Mesendoderm (in vitro differentiated cells): ENCODE measurements around the gene AKT2.

Experiments used
- DNase-seq: peaks from one replicate; pipeline ENCODE4 v3.0.0; 2013
- H2AK5ac ChIP-seq: 2 replicates; pipeline ENCODE4 v1.6.1; 2013; ENCODE audit warnings: low read length, inconsistent platforms
- H2BK120ac ChIP-seq: 2 replicates; pipeline ENCODE4 v1.6.1; 2013; ENCODE audit warnings: low read depth, mild to moderate bottlenecking, low read length, moderate library complexity, mixed read lengths
- H2BK15ac ChIP-seq: replicated peaks from 2 replicates; pipeline ENCODE4 v1.6.1; 2013; ENCODE audit warnings: low read depth, mild to moderate bottlenecking, moderate library complexity
- H2BK5ac ChIP-seq: 2 replicates; pipeline ENCODE4 v1.6.1; 2013; ENCODE audit warnings: low read length, inconsistent platforms
- H3K18ac ChIP-seq: 2 replicates; pipeline ENCODE4 v1.6.1; 2013; ENCODE audit warnings: mild to moderate bottlenecking, low read length, mixed read lengths
- H3K23ac ChIP-seq: one replicate; pipeline ENCODE4 v1.6.1; 2013; ENCODE audit warnings: low read length
- H3K27ac ChIP-seq: 2 replicates; pipeline ENCODE4 v1.5.1; 2013; ENCODE audit warnings: low read depth, mild to moderate bottlenecking, inconsistent platforms, low read length, moderate library complexity
- H3K27me3 ChIP-seq: 2 replicates; pipeline ENCODE4 v1.6.1; 2013; ENCODE audit warnings: low read length, control low read depth, mild to moderate bottlenecking, inconsistent platforms; ENCODE audit not compliant: insufficient read depth, poor library complexity
- H3K36me3 ChIP-seq: 2 replicates; pipeline ENCODE4 v1.6.1; 2013; ENCODE audit warnings: low read length, inconsistent platforms; ENCODE audit not compliant: control insufficient read depth, insufficient read depth
- H3K4ac ChIP-seq: one replicate; pipeline ENCODE4 v1.6.1; 2013; ENCODE audit warnings: low read depth, mild to moderate bottlenecking, low read length, moderate library complexity
- H3K4me1 ChIP-seq: 2 replicates; pipeline ENCODE4 v1.6.1; 2013; ENCODE audit warnings: low read depth, low read length, inconsistent platforms; ENCODE audit not compliant: control insufficient read depth
- H3K4me2 ChIP-seq: 2 replicates; pipeline ENCODE4 v1.6.1; 2013; ENCODE audit warnings: low read length
- H3K4me3 ChIP-seq: 2 replicates; pipeline ENCODE4 v1.5.1; 2013; ENCODE audit warnings: mild to moderate bottlenecking, low read length
- H3K56ac ChIP-seq: one replicate; pipeline ENCODE4 v1.6.1; 2013; ENCODE audit warnings: low read length
- H3K79me1 ChIP-seq: 2 replicates; pipeline ENCODE4 v1.6.1; 2013; ENCODE audit warnings: low read length, inconsistent platforms
- H3K79me2 ChIP-seq: 2 replicates; pipeline ENCODE4 v1.6.1; 2013; ENCODE audit warnings: mild to moderate bottlenecking, low read length; ENCODE audit not compliant: control insufficient read depth, insufficient read depth
- H3K9ac ChIP-seq: 2 replicates; pipeline ENCODE4 v1.6.1; 2013; ENCODE audit warnings: low read length, inconsistent platforms
- H4K5ac ChIP-seq: one replicate; pipeline ENCODE4 v1.6.1; 2013; ENCODE audit warnings: low read length
- H4K8ac ChIP-seq: one replicate; pipeline ENCODE4 v1.6.1; 2013; ENCODE audit warnings: low read depth, mild to moderate bottlenecking, control low read depth, low read length, moderate library complexity
- WGBS: extraction: QIAGEN DNeasy Blood & Tissue Kit; methylation state at CpG from one replicate; pipeline ENCODE4 v1.1.7; 2013; ENCODE audit warnings: low lambda C conversion rate, missing lambda C conversion rate; ENCODE audit not compliant: insufficient coverage; ENCODE audit errors: extremely low coverage; 5-methylcytosine and 5-hydroxymethylcytosine counted together

The AKT2 gene

GRCh38 chr19:40208602-40209001, 76.5 kb downstream of the AKT2 start:
- Histone ChIP-seq H3K4ac (no peak overlapping the region), H2BK120ac (no peak overlapping the region), H3K23ac (no peak overlapping the region), H3K4me1 (no peaks in the 10 kb centered on the region), H3K4me2 (no peak overlapping the region), H3K36me3 (no peaks in the 10 kb centered on the region), H2BK15ac (no peak overlapping the region), H4K8ac (no peak overlapping the region), H3K79me2 (no peaks in the 10 kb centered on the region), H3K18ac (no peak overlapping the region), H2AK5ac (no peak overlapping the region), H2BK5ac (no peak overlapping the region), H4K5ac (no peak overlapping the region), H3K27me3 (no peaks in the 10 kb centered on the region), H3K79me1 (no peaks in the 10 kb centered on the region), H3K27ac (no peak overlapping the region), H3K4me3 (no peak overlapping the region), H3K56ac (no peak overlapping the region), H3K9ac (no peak overlapping the region)
- DNase-seq = no peak
- WGBS = no CpG with 5 or more reads among the region's 5 CpGs

DNA sequence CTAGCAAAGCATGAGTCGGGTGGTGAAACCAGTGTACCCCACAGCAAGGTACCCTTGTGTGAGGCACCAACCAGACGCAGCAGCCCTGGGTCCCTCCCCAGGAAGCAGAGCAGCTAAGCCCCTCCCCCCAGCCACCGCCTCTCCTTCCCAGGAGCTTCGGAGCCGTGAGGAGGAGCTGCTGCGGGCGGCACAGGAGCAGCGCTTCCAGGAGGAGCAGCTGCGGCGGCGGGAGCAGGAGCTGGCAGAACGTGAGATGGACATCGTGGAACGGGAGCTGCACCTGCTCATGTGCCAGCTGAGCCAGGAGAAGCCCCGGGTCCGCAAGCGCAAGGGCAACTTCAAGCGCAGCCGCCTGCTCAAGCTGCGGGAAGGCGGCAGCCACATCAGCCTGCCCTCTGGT, 79.4 kb downstream of the AKT2 start:
- Histone ChIP-seq H4K5ac (no peak overlapping the region), H3K4ac (no peak overlapping the region), H3K36me3 (no peaks in the 10 kb centered on the region), H3K4me2 (no peak overlapping the region), H3K9ac (no peak overlapping the region), H3K23ac (no peak overlapping the region), H3K4me1 (no peaks in the 10 kb centered on the region), H2BK120ac (no peak overlapping the region), H3K27ac (no peak overlapping the region), H2BK5ac (no peak overlapping the region), H3K56ac (no peak overlapping the region), H2BK15ac (no peak overlapping the region), H2AK5ac (no peak overlapping the region), H3K27me3 (no peaks in the 10 kb centered on the region), H4K8ac (no peak overlapping the region), H3K18ac (no peak overlapping the region), H3K4me3 (no peak overlapping the region), H3K79me1 (no peaks in the 10 kb centered on the region), H3K79me2 (no peaks in the 10 kb centered on the region)
- no CpG with 5 or more reads among the region's 21 CpGs for WGBS
- DNase-seq = no peak

DNA sequence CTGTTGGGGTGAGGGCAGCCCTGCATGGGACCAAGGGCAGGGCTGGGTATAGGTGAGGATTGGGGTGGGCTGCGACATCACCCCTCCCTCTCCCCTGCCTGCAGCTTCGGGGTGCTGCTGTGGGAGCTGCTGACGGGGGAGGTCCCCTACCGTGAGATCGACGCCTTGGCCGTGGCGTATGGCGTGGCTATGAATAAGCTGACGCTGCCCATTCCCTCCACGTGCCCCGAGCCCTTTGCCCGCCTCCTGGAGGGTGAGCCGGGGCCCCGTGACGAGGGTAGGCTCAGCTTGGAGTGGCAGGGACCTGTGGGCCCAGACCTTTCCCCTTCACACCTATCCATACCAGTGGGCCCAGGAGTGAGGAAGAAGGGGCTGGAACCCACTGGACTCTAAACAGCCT, 80.8 kb downstream of the AKT2 start:
- no peak overlapping the region for H2AK5ac ChIP-seq
- no peak overlapping the region for H3K27ac ChIP-seq
- H4K8ac ChIP-seq = no peak overlapping the region
- H3K4me2 ChIP-seq = no peak overlapping the region
- no peaks in the 10 kb centered on the region for H3K4me1 ChIP-seq
- no peak overlapping the region for H2BK120ac ChIP-seq
- H3K18ac ChIP-seq = no peak overlapping the region
- no peaks in the 10 kb centered on the region for H3K79me2 ChIP-seq
- no peak overlapping the region for H3K4me3 ChIP-seq
- H3K4ac ChIP-seq = no peak overlapping the region
- no peaks in the 10 kb centered on the region for H3K27me3 ChIP-seq
- no peak overlapping the region for H4K5ac ChIP-seq
- no CpG with 5 or more reads among the region's 16 CpGs for WGBS
- no peaks in the 10 kb centered on the region for H3K36me3 ChIP-seq
- no peak overlapping the region for H3K56ac ChIP-seq
- H3K79me1 ChIP-seq = no peaks in the 10 kb centered on the region
- H2BK5ac ChIP-seq = no peak overlapping the region
- no peak overlapping the region for H3K23ac ChIP-seq
- no peak for DNase-seq
- H3K9ac ChIP-seq = no peak overlapping the region
- no peak overlapping the region for H2BK15ac ChIP-seq

- Histone ChIP-seq H3K36me3 (no peaks in the 10 kb centered on the region), H3K4ac (no peak overlapping the region), H2BK120ac (no peak overlapping the region), H2BK5ac (no peak overlapping the region), H2BK15ac (no peak overlapping the region), H3K4me3 (no peak overlapping the region), H3K9ac (no peak overlapping the region), H4K5ac (no peak overlapping the region), H3K27me3 (no peaks in the 10 kb centered on the region), H3K18ac (no peak overlapping the region), H3K23ac (no peak overlapping the region), H3K4me1 (no peaks in the 10 kb centered on the region), H4K8ac (no peak overlapping the region), H3K27ac (no peak overlapping the region), H3K4me2 (no peak overlapping the region), H2AK5ac (no peak overlapping the region), H3K56ac (no peak overlapping the region), H3K79me1 (no peaks in the 10 kb centered on the region), H3K79me2 (no peaks in the 10 kb centered on the region)
- WGBS = no CpG with 5 or more reads among the region's 9 CpGs
- no peak for DNase-seq
Observed at GRCh38 chr19:40200341-40201099, 84.6 kb downstream of the AKT2 start.

DNA sequence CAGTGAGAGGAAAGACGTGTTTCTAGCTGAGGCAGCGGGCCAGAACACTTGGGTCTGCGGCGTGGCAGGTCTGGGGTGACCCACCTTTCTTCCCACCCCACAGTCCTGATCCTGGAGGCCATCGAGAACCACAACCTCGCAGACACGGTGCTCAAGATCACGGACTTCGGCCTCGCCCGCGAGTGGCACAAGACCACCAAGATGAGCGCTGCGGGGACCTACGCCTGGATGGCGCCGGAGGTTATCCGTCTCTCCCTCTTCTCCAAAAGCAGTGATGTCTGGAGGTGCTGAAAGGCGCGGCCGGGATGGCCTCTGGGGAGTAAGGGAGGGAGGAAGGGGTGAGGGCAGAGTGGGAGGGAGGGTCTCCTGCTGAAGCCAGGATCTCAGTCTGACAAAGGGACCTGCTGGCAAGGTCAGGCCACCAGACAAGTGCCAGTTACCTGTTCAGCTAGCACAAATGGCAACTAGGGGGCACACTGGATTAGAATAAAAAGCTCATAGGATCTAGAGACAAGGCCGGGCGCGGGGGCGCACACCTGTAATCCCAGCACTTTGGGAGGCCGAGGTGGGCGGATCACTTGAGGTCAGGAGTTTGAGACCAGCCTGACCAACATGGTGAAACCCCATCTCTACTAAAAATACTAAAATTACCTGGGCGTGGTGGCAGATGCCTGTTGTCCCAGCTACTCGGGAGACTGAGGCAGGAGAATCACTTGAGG, 86.7 kb downstream of the AKT2 start:
- no peak overlapping the region for H3K4me2 ChIP-seq
- no peak overlapping the region for H3K9ac ChIP-seq
- H3K18ac ChIP-seq = no peak overlapping the region
- H3K36me3 ChIP-seq = no peaks in the 10 kb centered on the region
- no peak overlapping the region for H2BK120ac ChIP-seq
- no peaks in the 10 kb centered on the region for H3K79me1 ChIP-seq
- H3K79me2 ChIP-seq = no peaks in the 10 kb centered on the region
- H3K27me3 ChIP-seq = no peaks in the 10 kb centered on the region
- no peak overlapping the region for H3K56ac ChIP-seq
- no peak overlapping the region for H3K4me3 ChIP-seq
- no peak overlapping the region for H3K23ac ChIP-seq
- no peak for DNase-seq
- no peak overlapping the region for H2AK5ac ChIP-seq
- H2BK5ac ChIP-seq = no peak overlapping the region
- no peak overlapping the region for H4K8ac ChIP-seq
- no peak overlapping the region for H3K4ac ChIP-seq
- H2BK15ac ChIP-seq = no peak overlapping the region
- WGBS = no CpG with 5 or more reads among the region's 29 CpGs
- no peaks in the 10 kb centered on the region for H3K4me1 ChIP-seq
- H3K27ac ChIP-seq = no peak overlapping the region
- H4K5ac ChIP-seq = no peak overlapping the region

- no peak overlapping the region for H3K56ac ChIP-seq
- no peaks in the 10 kb centered on the region for H3K36me3 ChIP-seq
- H3K27me3 ChIP-seq = no peaks in the 10 kb centered on the region
- no peak overlapping the region for H2AK5ac ChIP-seq
- no peaks in the 10 kb centered on the region for H3K79me1 ChIP-seq
- H2BK5ac ChIP-seq = no peak overlapping the region
- H3K79me2 ChIP-seq = no peaks in the 10 kb centered on the region
- no peak overlapping the region for H4K5ac ChIP-seq
- H3K4me2 ChIP-seq = no peak overlapping the region
- no peak for DNase-seq
- no peak overlapping the region for H2BK120ac ChIP-seq
- H3K18ac ChIP-seq = no peak overlapping the region
- H3K4ac ChIP-seq = no peak overlapping the region
- no peak overlapping the region for H4K8ac ChIP-seq
- no peak overlapping the region for H3K4me3 ChIP-seq
- no peak overlapping the region for H2BK15ac ChIP-seq
- no peak overlapping the region for H3K9ac ChIP-seq
- no peak overlapping the region for H3K27ac ChIP-seq
- no peak overlapping the region for H3K23ac ChIP-seq
- no CpG with 5 or more reads among the region's 3 CpGs for WGBS
- H3K4me1 ChIP-seq = peaks cover 3% of the 10 kb centered on the region
Observed at GRCh38 chr19:40193587-40193849, 91.6 kb downstream of the AKT2 start.
